Sigmoid colon (tissue), 7 donors: ENCODE measurements around the gene HRH2. TPM values are rescaled to one million over a fixed set of nuclear protein-coding genes. Genes with fewer than 3 reads are reported as not detected.
A peak's percentile ranks its signal among the peaks of the same experiment; 100 is the strongest.

Experiments
- DNase-seq: peaks from one replicate; pipeline ENCODE4 v3.0.0-alpha.2; 2019
- H3K27ac ChIP-seq, 4 donors: fragments of 200-600 bp; sonication (generic); one replicate each; pipeline ENCODE4 v1.5.1; 2016 to 2019; ENCODE audit warnings: mild to moderate bottlenecking in 1 of 4
- H3K27me3 ChIP-seq, 3 donors: fragments of 200-600 bp; sonication (generic); one replicate each; pipeline ENCODE4 v1.5.1; 2019; ENCODE audit warnings: mild to moderate bottlenecking in 1 of 3
- H3K36me3 ChIP-seq, 4 donors: fragments of 200-600 bp; sonication (generic); one replicate each; pipeline ENCODE4 v1.5.1; 2016 to 2019
- H3K4me1 ChIP-seq, 4 donors: fragments of 200-600 bp; sonication (generic); one replicate each; pipeline ENCODE4 v1.5.1; 2017 to 2019
- H3K4me3 ChIP-seq, 4 donors: fragments of 200-600 bp; sonication (generic); one replicate each; pipeline ENCODE4 v1.5.1; 2017 to 2019; ENCODE audit warnings: mild to moderate bottlenecking in 2 of 4, moderate library complexity in 1 of 4
- H3K9me3 ChIP-seq, 4 donors: fragments of 200-600 bp in 3 of 4; sonication (generic) in 3 of 4; one replicate each; pipeline versions ENCODE4 v1.5.1 to v1.6.1; 2013 to 2019
- CTCF ChIP-seq, 4 experiments: fragments of 450-650 bp in 3 of 4; fragments of 200-600 bp in 1 of 4; IDR thresholded peaks; one replicate each; pipeline ENCODE4 v1.5.1; 2016 to 2019; ENCODE audit warnings: antibody characterized with exemption in 4 of 4, mild to moderate bottlenecking in 3 of 4, moderate library complexity in 2 of 4
- EP300 ChIP-seq, 4 donors: sonication (generic); formaldehyde crosslinking; IDR thresholded peaks; one replicate each; pipeline ENCODE4 v1.6.1; 2017; ENCODE audit warnings: antibody characterized with exemption in 4 of 4
- POLR2A ChIP-seq, 2 donors: fragments of 450-650 bp; IDR thresholded peaks; one replicate each; pipeline ENCODE4 v1.6.1; 2016; ENCODE audit warnings: antibody characterized with exemption in 2 of 2, mild to moderate bottlenecking in 2 of 2, moderate library complexity in 2 of 2
- POLR2AphosphoS5 ChIP-seq, 4 donors: sonication (generic); formaldehyde crosslinking; IDR thresholded peaks; one replicate each; pipeline ENCODE4 v1.6.1; 2017; ENCODE audit warnings: antibody characterized with exemption in 4 of 4
- WGBS, 2 donors: extraction: QIAGEN DNeasy Blood & Tissue Kit; methylation state at CpG; one replicate each; pipeline ENCODE4 v1.1.7; 2013; 5-methylcytosine and 5-hydroxymethylcytosine counted together
- intact Hi-C: fragments of 100-400 bp; cut with DNase I; formaldehyde crosslinking; loops from one replicate; pipeline ENCODE4 v1.15.1; 2023
- polyA plus RNA-seq, 3 donors: library from polyadenylated mRNA; stranded (reverse); fragments of 200-250 nt; gene quantifications; one replicate each; pipeline ENCODE4 v1.2.3, GENCODE V29; 2013
- total RNA-seq, 4 donors: library from RNA; depleted of rRNA; stranded (reverse); fragments of >200 nt; gene quantifications; one replicate each; pipeline ENCODE4 v1.1.0, GENCODE V29; 2016
- donor health status: healthy with polysubstance abuse.
- donor health status: Bipolar disorder and iron deficiency.
- donor health status: healthy.

Gene HRH2
- total and polyA plus RNA-seq, 7 donors = under 0.01 to 3.8 (median 1.5) TPM

DNA sequence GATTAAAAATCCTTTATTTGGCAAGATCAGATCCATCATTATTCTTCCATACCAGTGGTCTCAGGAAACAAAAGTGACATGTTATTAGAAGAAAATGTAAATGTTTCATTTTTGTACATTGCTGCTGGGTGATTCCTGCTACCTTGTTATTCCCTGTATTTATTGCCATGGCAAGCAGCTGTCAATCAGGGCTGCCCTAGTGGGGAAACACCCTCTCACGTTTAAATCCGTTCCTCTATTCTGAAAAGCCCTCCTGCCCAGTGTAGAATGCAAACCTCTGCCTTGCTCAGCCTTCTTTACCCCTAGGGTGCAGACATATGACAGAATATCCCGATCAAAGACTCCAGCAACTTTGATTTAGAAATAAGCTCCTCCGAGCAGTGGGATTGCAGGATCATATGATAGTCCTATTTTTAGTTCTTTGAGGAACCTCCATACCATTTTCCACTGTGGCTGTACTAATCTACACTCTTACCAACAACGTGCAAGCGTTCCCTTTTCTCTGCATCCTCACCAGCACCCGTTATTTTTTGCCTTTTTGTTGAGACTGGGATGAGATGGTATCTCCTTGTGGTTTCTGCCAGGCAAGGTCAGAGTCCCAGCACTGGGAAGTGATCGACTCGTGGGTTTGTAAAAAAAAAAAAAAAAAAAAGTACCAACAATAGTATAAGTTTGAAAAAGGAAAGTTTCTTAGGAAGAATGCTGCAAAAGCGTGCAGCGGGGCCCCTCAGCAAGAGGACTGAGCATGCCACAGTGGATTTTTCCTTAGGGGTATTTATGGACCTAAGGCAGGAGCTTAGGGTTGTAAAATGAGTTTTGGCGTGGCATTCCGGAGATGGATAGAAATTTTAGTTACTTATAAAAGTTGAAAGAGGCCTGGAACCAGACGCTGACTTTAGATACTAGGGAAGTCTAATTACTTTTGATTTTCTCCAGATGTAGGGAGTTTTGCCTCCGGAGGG, 66.7 kb downstream of the HRH2 start:
- intact Hi-C loops = no loop called here
- 52 to 53% methylated on average over 15 of the region's 15 CpGs for WGBS, 2 donors
- Histone ChIP-seq H3K4me1 (peaks cover 0 to 5% (median 2%) of the 10 kb centered on the region in 4 donors), H3K9me3 (no peaks in the 10 kb centered on the region), H3K36me3 (no peaks in the 10 kb centered on the region), H3K27me3 (peaks cover 0 to 27% (median 16%) of the 10 kb centered on the region in 3 donors), H3K27ac (no peak overlapping the region), H3K4me3 (no peak overlapping the region)
- DNase-seq = no peak
- TF ChIP-seq CTCF (IDR thresholded peaks at IDR 0.05) (no peak), EP300 (IDR thresholded peaks at IDR 0.05) (no peak), POLR2AphosphoS5 (IDR thresholded peaks at IDR 0.05) (no peak), POLR2A (IDR thresholded peaks at IDR 0.05) (no peak)

- H3K4me3 ChIP-seq = no peak overlapping the region
- H3K27me3 ChIP-seq = peaks cover 2 to 45% (median 16%) of the 10 kb centered on the region in 3 donors
- WGBS, 2 donors = 44 to 73% methylated on average over 12 of the region's 12 CpGs
- TF ChIP-seq CTCF (IDR thresholded peaks at IDR 0.05) (no peak), POLR2A (IDR thresholded peaks at IDR 0.05) (no peak), POLR2AphosphoS5 (IDR thresholded peaks at IDR 0.05) (no peak), EP300 (IDR thresholded peaks at IDR 0.05) (no peak)
- H3K27ac ChIP-seq = no peak overlapping the region
- H3K36me3 ChIP-seq = no peaks in the 10 kb centered on the region
- intact Hi-C loops = no loop called here
- DNase-seq = peak; percentile 26
- H3K4me1 ChIP-seq = peaks cover 0 to 9% (median 2%) of the 10 kb centered on the region in 4 donors
- H3K9me3 ChIP-seq = no peaks in the 10 kb centered on the region
Measured at GRCh38 chr5:175728316-175728715, 70.4 kb downstream of the HRH2 start.

DNA sequence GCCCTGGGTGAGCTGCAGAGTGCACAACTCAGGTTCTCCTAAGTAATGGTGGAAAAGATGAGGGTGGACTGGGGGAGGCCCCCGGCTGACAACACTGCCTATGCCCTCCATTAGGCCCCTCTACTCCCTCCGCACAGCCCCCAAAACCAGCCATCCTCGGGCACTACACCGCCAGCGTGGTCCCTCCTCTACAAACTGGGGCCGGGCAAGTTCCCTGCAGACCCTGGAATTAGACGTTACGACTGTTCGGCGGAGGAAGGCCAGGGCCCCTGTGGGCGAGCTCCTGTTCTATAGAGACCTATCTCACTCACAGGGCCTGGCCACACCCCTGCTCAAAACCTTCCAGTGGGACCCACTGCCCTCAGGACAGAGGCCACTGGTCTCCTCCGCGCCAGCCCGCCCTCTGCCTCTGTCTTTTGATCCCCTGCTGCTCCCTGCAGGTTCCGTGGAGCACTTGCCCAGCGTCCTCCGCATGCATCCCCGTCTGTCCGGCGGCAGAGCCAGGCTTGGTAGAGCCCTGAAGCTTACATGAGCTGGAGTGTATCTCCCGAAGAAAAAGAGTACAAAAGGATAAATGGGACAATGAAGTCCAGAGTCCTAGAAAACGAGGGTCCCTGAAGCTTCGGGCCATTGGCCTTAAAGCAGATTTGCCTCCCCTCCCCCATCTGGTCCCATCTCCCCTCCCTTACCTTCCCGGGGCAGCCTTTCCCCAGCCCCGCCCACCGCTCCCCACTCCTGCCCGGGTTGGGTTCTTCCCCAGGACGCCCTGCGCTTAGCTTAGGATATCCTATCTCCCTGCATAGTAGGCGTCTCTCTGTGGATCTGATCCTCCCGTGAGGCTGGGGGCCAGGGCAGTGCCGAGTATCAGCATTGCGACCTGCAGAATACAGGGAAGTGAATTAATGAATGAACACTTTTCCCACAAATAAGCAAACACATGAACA, 71.3 kb downstream of the HRH2 start:
- H3K36me3 ChIP-seq = no peaks in the 10 kb centered on the region
- peaks cover 0 to 9% (median 2%) of the 10 kb centered on the region in 4 donors for H3K4me1 ChIP-seq
- H3K9me3 ChIP-seq = no peaks in the 10 kb centered on the region
- DNase-seq = peak; percentile 54
- H3K4me3 ChIP-seq = no peak overlapping the region
- no peak for TF ChIP-seq POLR2AphosphoS5 (IDR thresholded peaks at IDR 0.05)
- WGBS, 2 donors = 24 to 26% methylated on average over 33 of the region's 33 CpGs
- H3K27me3 ChIP-seq = peaks cover 2 to 51% (median 16%) of the 10 kb centered on the region in 3 donors
- intact Hi-C loops = no loop called here
- no peak overlapping the region for H3K27ac ChIP-seq

- peak; percentile 88 for DNase-seq
- H3K27ac ChIP-seq = no peak overlapping the region
- 5 to 7% methylated on average over 9 of the region's 9 CpGs for WGBS, 2 donors
- H3K27me3 ChIP-seq = peaks cover 2 to 51% (median 16%) of the 10 kb centered on the region in 3 donors
- intact Hi-C loops = no loop called here
- H3K36me3 ChIP-seq = no peaks in the 10 kb centered on the region
- no peak for TF ChIP-seq POLR2A (IDR thresholded peaks at IDR 0.05)
- TF ChIP-seq POLR2AphosphoS5 (IDR thresholded peaks at IDR 0.05) = no peak
- TF ChIP-seq EP300 (IDR thresholded peaks at IDR 0.05) = no peak
- TF ChIP-seq CTCF (IDR thresholded peaks at IDR 0.05) = peak; percentile 65 to 93 (median 84)
- H3K4me1 ChIP-seq = peaks cover 0 to 9% (median 2%) of the 10 kb centered on the region in 4 donors
- H3K4me3 ChIP-seq = no peak overlapping the region
- H3K9me3 ChIP-seq = no peaks in the 10 kb centered on the region
Measured at GRCh38 chr5:175729829-175730277, 72.0 kb downstream of the HRH2 start.
